Ramos (cell line): ENCODE results near the gene CERS4.
"Not testable (repeated sequence)": the region's sequence is repeated elsewhere in the genome, so short reads cannot be mapped to it uniquely, and the experiment has no call there.

Experiments used
- in situ Hi-C: fragments of 300-500 bp; cut with MboI; formaldehyde crosslinking; loops from one replicate; pipeline ENCODE4 v1.14.3; 2022; ENCODE audit warnings: low sequenced_read_pairs; ENCODE audit not compliant: unreplicated experiment

CERS4 gene

DNA sequence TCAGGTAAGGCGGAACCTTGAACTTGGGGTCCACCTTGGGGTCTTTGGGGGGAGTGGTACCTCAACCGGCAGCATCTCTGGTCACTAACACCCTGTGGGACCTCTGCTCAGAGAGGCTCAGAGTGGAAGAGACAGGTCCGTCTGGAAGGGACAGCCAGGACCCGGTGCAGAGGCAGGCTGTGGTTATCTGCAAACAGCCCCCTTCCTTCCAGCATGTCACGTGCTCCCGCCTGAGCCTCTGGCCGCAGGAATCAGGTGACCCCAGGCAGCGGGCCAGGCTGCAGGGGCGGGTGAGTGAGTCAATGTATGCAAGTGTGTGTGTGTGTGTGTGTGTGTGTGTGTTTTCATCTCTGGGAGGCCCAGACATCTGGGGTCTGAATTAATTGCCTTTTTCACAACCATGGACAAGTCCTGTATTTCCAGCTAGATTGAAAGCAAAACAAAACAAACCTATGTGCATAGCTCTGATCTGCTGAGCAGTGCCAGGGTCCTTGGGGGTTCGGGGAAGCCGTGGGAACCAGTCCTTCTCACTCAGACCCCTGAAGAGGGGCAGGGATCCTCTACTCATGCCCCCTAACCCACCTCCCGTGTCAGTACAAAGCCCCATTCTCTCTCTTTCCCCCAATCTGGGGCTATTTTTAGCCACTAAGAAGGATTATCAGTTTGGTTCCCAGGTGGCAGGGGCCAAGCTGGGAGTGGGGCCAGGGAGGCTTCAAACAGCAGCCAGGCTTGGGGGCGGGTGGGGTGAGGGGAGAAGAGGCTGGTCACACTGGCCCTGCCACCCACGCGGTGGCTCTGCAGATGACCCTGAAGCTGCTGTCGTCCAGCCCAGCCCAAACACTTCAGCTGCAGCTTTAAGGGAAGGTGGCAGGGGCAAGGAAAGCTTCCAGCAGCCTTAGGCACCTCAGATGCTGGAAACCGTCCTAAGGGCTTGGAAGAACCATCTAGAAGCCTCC, 31.4 kb downstream of the CERS4 start:
- in situ Hi-C loops: no loop called here

DNA sequence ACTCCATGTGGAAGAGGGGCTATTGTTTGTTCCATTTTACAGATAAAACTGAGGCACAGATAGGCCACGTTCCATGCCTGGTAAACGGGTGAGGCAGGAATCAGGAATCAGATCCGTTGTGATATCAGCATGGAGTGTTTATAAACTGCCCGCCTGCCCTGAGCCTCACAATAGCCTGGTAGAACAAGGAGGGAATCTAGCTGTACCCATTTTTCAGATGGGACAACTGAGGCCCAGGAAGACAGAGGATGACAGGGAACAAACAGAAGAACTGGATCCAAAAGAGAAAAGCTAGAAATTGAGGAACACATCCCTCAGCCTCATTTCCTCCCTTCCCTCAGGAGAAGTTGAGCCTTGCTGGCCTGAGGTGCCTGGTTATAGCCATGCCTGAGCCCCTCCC, 32.5 kb downstream of the CERS4 start:
- in situ Hi-C loops: no loop called here

DNA sequence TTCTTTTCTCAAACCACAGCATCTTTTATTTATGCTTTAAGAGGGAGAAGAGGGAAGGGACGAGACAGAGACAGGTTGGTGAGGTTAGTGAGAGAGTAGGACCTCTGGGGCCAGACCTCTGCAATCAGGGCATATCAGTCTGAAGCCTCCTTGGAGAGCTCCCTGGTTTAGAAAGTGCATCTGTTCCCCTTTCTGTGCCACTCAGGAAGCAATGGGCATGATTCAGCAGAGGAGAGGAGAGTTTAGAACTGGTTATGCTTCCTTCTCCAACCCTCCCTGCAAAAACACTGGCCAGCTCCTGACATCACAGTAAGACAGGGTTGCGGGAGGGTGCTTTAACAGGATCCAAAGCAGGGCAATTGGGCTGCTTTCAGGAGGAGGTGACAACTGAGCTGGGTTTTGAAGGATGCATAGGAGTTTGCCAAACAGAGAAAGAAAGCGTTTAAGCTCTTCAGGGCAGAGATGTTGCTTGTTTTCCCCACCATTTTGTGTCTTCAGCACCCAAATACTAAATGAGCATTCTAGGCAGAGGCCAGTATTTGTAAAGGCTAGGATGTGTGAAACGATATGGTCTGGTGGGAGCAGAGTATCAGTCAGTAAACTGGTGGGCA, 33.1 kb downstream of the CERS4 start:
- in situ Hi-C loops: no loop called here

DNA sequence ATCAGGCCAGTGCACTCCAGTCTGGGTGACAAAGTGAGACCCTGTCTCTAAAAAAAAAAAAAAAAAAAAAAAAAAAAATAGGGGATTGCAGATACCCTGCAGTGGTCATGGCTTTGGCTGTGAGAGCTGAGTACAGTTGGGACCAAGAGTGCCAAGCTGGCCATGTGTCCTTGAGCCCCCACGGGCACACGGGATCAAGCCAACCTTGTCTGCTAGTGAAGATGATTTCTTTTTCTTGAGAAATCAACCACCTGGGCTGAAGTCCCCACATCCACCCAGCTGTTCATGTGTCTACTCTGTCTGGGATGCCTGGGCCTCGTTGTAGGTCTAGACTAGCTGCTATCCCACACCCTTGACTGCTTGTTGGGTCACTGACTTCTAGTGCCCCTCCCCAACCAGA, 34.0 kb downstream of the CERS4 start:
- in situ Hi-C loops: no loop called here

DNA sequence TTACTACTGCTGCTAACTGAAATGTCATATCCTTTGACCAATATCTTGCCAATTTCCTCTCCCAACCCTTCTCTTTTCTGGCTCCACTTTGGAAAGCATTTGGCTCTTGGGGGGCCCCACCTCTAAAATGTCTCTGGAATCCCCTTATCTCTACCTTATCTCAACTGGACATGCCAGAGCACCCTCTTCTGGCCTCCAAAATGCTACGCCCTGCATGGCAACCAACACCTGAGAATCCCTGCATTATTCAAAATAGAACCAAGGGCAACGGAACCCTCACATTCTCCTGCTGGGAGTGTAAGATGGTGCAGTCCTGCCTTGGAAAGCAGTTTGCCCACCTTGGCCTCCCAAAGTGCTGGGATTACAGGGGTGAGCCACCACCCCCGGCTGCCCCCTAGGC, 35.3 kb downstream of the CERS4 start:
- in situ Hi-C loops: no loop called here

DNA sequence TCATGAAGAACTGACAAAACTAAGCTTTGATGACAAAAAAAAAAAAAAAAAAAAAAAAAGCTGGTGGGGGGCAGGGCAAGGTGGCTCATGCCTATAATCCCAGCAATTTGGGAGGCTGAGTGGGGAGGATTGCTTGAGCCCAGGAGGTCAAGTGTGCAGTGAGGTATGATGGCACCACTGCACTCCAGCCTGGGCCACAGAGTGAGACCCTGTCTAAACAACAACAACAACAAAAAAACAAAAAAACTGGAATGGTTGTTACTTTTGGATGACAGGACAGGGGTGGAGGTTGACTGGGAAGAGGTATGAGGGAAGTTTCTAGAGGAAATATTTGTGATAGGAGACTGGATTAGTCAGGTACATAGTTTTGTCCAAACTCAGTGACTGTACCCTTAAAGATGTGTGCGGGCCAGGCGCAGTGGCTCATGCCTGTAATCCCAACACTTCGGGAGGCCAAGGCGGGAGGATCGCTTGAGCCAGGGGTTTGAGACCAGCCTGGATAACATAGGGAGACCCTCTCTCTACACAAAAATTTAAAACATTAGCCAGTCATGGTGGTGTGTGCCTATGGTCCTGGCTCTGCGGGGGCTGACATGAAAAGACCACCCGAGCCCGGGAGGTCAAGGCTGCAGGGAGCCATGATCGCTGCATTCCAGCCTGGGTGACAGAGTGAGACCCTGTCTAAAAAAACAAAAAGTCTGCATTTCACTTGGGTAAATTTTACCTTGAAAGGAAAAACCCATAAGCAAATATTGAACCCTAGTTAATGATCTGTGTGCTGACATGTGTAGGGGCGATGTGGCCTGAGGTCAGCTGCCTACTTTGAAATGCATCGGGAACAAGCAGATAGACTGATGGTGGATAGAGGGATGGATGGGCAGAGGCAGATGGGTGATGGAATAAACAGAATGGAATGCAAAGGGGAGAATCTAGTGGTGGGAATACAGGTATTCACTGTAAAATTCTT, 37.0 kb downstream of the CERS4 start:
- in situ Hi-C loops: no loop called here

DNA sequence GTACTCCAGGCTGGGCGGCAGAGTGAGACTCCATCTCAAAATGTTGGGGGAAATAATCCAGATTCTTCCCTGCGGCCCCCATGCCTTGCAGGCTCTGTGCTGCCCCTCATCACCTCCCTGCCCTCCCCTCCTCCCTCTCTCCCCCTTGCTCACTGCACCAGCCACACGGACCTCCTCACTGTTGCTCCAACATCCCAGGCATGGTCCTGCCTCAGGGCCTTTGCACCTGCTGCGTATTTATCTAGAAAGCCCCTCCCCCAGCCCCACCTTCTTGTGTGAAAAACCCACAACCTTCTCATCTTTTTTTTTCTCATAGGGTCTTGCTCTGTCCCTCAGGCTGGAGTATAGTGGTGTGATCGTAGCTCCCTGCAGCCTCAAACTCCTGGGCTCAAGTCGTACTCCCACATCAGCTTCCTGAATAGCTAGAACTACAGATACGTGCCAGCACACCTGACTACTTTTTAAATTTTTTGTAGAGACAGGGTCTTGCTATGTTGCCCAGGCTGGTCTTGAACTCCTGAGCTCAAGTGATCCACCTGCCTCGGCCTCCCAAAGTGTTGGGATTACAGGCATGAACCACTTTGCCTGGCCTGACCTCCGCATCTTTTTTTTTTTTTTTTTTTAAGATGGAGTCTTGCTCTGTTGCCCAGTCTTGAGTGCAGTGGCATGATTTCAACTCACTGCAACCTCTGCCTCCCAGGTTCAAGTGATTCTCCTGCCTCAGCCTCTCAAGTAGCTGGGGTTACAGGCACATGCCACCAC, 38.1 kb downstream of the CERS4 start:
- in situ Hi-C loops: not testable (repeated sequence)

DNA sequence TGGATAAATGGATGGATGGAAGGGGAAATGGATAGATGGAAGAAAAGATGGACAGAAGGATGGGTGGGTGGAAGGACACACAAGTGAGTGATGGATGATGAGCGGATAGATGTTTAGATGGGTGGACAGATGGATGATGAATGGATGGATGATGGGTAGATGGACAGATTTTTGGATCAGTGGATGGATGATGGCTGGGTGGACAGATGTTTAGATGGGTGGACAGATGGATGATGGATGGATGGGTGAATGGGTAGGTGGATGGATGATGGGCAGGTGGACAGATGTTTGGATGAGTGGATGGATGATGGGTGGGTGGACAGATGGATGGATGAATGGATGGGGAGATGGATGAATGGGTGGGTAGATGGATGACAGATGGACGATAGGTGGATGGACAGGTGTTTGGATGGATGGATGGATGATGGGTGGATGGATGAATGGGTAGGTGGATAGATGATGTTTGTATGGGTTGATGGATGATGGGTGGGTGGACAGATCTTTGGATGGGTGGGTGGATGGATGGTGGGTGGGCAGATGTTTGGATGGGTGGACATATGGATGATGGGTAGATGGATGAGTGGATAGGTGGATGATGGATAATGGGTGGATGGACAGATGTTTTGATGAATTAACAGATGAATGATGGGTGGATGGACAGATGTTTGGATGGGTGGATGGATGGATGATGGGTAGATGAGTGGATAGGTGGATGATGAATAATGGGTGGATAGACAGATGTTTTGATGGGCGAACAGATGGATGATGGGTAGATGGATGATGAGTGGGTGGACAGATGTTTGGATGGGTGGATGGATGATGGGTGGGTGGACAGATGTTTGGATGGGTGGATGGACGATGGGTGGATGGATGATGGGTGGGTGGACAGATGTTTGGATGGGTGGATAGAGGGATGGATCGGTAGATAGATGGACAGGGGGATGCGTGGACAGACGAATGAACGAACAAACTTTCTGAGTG, 39.5 kb downstream of the CERS4 start:
- in situ Hi-C loops: no loop called here

DNA sequence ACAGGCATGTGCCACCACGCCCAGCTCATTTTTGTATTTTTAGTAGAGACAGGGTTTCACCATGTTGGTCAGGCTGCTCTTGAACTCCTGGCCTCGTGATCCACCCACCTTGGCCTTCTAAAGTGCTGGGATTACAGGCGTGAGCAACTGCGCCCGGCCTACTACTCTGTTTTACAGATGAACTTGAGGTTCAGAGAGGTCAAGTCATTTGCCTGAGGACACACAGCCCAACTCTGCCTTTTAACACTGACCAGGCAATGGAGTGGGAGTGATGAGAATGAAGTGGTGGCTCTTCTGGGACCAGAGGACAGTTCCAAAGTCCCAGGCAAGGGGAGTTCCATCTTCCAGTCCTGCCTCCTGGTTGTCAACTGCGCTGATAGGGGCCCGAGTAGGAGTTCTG, 41.4 kb downstream of the CERS4 start:
- in situ Hi-C loops: loop anchor here (5.0 to 25.0 kb wide), 2 partner anchors 93 to 288 kb away; no protein-coding TSS in a partner anchor

DNA sequence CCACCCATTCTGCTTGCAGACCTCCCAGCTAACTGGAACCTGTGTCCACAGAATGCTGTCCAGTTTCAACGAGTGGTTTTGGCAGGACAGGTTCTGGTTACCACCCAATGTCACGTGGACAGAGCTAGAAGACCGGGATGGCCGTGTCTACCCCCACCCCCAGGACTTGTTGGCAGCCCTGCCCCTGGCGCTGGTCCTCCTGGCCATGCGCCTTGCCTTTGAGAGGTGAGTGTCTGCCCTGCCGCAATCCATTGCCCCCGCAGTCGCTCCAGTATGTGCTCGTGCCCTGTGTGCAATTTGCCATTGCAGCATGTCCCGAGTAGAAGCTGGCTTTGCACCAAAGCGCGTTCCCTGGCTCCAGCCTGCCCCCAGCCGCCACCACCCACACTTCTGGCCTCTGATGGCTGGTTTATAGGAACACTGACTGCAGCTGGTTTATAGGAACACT, 41.9 kb downstream of the CERS4 start:
- in situ Hi-C loops: loop anchor here (5.0 to 25.0 kb wide), 2 partner anchors 94 to 289 kb away; no protein-coding TSS in a partner anchor

DNA sequence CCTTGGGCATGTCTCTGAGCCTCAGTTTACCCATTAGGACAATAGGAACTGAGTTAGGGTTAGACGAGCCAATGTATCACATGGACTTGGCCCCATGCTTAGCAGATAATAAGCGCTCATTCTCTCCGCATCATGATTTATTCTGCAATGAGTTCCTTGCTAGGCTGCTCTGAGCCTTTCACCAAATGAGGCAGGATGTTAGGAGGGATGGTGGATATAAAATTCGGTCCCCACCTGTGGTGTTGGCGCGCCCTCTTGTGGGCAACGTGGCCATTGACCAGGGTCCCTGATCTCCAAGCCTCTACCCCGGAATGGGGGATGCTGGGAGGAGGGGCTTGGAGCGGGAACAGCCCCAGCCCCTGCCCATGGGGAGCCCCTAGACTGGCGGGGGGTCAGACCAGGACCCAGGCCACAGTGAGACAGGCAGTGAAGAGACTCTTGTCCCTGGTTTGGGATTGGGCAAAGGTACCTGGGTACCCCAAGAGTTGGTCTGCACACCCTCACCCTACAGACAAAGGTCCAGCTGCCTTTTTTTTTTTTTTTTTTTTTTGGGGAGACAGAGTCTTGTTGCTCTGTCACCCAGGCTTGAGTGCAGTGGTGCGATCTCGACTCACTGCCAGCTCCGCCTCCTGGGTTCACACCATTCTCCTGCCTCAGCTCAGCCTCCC, 43.9 kb downstream of the CERS4 start:
- in situ Hi-C loops: loop anchor here (5.0 to 25.0 kb wide), 2 partner anchors 96 to 291 kb away; no protein-coding TSS in a partner anchor

DNA sequence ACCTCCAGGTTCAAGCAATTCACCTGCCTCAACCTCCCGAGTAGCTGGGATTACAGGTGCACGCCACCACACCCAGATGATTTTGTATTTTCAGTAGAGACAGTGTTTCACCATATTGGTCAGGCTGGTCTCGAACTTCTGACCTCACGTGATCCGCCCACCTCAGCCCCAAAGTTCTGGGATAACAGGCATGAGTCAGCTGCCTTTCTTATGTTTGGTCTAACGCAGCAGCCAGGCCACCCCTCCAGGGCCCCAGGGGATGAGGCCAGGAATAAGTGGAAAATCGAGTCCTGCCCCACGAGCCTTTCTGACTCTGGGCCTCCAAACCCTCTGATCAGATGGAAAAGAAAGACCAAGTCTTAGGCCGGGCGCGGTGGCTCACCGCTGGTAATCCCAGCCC, 44.5 kb downstream of the CERS4 start:
- in situ Hi-C loops: loop anchor here (5.0 to 25.0 kb wide), 2 partner anchors 96 to 291 kb away; no protein-coding TSS in a partner anchor

DNA sequence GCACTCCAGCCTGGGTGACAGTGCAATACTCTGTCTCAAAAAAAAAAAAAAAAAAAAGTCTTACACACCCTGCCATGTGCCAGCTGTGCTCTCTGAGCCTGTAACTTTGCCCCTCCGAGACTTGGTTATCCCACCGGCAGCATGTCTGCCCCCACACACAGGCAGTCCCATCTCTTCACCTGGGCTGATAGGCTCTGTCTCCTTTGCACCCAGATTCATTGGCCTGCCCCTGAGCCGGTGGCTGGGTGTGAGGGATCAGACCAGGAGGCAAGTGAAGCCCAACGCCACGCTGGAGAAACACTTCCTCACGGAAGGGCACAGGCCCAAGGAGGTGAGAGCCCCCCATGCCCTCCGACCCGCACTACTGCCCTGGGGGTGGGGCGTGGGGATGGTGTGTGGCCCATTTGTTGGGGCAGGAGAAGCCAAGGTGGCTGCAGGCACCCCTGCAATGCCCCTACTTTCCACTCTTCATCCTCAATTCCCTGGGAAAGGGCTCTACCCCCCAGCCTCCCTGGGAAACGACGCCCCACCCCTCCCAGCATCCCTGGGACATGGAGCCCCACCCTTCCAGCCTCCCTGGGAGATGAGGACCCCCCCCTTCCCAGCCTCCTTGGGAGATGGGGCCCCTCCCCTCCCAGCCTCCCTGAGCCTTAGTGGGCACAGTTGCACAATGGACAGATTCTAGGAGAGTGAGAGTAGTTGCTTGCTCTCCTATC, 45.3 kb downstream of the CERS4 start:
- in situ Hi-C loops: loop anchor here (5.0 to 25.0 kb wide), 2 partner anchors 97 to 292 kb away; no protein-coding TSS in a partner anchor

DNA sequence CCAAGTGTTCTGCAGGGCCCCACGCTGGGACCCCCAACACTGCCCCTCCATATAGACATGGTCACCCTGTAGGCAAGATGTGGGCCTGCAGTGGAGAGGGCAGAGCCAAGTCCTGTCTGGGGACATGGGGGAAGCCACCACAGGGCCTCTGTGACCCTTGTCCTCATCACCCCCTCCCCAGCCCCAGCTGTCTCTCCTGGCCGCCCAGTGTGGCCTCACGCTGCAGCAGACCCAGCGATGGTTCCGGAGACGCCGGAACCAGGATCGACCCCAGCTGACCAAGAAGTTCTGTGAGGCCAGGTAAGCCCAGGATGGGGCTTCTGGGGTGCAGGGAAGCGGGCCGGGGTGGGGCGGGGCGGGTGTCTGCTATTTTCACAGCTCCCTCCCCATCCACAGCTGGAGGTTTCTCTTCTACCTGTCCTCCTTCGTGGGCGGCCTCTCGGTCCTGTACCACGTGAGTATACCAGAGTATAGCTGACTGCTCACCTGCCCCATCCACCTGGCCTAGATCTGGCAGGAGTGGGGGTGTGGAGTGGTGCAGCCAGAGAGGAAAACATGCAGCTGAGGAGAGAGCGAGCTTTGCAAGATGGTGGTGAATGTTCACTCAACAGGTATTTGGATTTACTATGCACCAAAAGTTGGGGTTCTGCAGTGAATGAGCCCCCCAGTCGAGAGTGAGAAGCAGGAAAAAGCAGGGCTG, 46.4 kb downstream of the CERS4 start:
- in situ Hi-C loops: loop anchor here (25.0 kb wide), 1 partner anchor 293 kb away; no protein-coding TSS in a partner anchor

DNA sequence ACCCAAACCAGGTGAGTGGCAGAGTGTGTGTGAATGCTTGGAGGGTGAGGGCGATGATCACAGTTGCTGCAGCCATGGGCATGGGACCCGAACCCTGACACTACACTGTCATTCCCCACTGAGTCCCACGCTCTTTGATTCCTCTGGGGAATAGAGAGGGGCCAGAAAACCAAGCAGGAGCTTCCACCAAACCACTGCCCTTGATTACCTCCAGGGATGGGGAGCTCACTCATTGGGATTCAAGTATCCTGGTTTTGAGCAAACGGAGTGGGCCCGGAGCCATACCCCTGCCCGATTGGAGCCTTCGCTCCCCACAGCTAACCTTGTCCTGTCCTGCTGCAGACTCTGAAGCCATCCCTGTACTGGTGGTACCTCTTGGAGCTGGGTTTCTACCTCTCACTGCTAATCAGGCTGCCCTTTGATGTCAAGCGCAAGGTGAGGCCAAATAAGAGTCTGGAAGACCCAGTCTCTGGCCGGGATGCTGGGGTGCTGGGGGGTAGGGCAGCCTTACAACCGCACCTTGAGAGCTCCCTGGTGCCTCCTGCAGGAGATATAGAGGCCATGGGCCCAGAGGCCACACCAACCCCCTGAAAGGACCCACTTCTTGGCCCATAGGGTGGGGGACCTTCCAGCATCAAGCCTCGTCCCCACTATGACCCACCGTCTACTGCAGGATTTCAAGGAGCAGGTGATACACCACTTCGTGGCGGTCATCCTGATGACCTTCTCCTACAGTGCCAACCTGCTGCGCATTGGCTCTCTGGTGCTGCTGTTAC, 47.3 kb downstream of the CERS4 start:
- in situ Hi-C loops: loop anchor here (25.0 kb wide), 1 partner anchor 294 kb away; no protein-coding TSS in a partner anchor
